ENCODE data around the gene RNF150.
"Not testable (repeated sequence)": the region's sequence is repeated elsewhere in the genome, so short reads cannot be mapped to it uniquely, and the experiment has no call there.

The RNF150 gene

GRCh38 chr4:140839888-140840790, 293.1 kb downstream of the RNF150 start:
- in situ Hi-C loops (cut with HindIII; ENCODE audit: low sequenced_read_pairs) = no loop called here

DNA sequence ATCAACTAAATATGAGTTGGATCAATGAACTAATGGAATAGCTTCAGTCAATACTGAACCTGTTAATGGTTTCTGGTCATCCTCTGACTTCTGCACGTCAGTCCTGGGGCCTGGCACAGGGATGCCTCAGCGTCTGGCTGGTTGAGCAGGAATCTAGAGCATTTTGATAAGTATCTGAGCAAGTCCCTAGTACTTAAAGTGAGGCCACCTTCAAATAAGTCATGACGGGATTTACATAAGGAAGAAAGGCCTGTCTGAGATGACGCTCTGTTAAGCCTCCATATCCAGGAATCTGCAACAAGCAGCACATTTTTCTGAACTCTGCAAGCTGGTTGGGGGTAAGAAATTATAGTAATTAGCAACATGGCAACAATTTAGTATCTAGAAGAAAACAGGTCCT, 293.9 kb downstream of the RNF150 start:
- in situ Hi-C loops (cut with HindIII; ENCODE audit: low sequenced_read_pairs) = no loop called here

DNA sequence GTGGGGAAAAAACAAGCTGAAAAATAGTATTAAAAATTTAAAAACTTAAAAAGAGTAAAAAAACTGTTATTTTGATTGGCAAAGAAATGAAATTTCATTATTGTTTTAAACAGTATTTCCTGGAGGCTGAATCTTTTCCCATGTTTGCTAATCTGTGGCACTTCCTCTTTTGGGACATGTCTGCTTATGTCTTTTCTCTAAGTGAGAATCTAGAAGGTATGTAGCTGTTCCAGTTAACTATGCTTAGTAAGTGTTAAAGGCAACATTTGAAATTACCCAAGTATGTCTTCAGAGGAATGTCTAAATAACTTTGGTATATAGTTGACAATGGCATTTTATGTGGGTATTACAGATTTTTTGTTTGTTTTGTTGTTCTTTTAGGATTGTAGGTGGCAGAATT, 295.5 kb downstream of the RNF150 start:
- in situ Hi-C loops (cut with HindIII; ENCODE audit: low sequenced_read_pairs) = no loop called here

DNA sequence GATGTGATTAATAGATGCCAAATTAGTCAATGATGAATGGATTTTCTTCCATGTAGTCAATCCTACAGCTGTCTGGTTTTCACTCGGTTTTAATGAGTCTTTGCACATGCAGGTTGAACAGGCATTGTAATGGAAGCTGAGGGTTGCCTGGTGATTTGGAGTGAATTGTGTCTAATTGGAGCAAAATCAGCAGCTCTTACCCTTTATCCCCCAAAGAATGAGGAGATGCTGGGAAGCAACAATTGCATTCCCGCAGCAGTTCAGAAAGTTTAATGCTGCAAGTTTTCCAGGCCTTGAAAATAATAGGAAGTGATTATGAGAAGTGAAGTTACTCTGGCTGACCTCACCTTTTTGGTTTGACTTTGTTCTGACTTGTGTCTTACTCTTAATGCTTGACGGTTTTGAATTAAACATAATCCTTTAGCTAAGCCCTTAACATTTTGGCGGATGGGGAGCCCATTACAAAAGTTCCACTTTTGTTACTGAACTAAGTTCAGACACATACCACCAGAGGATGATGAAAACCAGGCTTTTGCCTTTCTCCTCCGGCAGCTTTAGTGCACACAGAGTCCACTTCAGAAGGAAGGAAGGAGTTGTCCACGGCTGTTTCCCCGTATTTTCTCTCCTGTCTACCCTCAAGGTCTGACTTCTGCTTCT, 298.3 kb downstream of the RNF150 start:
- in situ Hi-C loops (cut with HindIII; ENCODE audit: low sequenced_read_pairs) = no loop called here

- in situ Hi-C loops (cut with HindIII; ENCODE audit: low sequenced_read_pairs) = no loop called here
Observed at GRCh38 chr4:140833280-140833679, 300.0 kb downstream of the RNF150 start.

- in situ Hi-C loops (cut with HindIII; ENCODE audit: low sequenced_read_pairs) = no loop called here
Observed at GRCh38 chr4:140829825-140830224, 303.4 kb downstream of the RNF150 start.

GRCh38 chr4:140826701-140827027, 306.6 kb downstream of the RNF150 start:
- in situ Hi-C loops (cut with HindIII; ENCODE audit: low sequenced_read_pairs) = no loop called here

- in situ Hi-C loops (cut with HindIII; ENCODE audit: low sequenced_read_pairs) = not testable (repeated sequence)
Observed at GRCh38 chr4:140820520-140820919, 312.7 kb downstream of the RNF150 start.

DNA sequence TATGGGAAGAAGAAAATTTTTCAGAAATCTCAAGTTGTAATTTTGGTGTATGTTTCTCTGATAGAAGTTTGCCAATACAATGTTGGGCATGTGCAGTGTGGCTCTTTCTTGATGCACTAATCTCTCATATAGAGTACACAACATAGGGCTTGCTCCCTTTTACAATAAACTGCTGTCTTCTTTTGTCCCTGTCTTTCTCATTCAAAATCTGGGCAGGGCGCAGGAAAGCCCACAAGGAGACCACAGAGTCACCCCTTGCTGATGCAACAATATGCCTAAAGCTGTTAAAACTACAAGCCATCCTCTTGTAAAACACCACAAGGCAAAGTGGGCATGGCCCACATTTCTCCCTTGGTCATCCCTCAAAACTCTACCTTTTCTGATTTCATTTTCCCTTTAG, 313.7 kb downstream of the RNF150 start:
- in situ Hi-C loops (cut with HindIII; ENCODE audit: low sequenced_read_pairs) = no loop called here

DNA sequence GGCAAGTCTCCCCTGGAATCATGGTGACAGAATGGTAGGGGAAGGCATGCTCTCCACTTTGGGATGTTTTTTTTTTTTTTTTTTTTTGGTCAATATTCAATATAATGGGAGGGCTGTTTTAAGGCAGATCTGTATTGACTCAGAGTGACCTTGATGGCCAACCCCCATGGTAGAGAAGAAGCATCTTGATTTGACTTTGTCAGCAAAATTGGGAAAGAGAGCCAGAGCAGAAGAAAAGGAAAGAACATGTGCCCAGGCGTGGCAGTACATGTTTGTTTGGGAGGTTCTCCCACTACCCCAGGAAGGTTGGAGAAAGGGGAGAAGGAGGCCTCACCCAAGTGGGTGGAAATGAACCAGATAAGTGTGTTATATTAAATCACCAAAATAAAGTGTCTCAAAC, 314.8 kb downstream of the RNF150 start:
- in situ Hi-C loops (cut with HindIII; ENCODE audit: low sequenced_read_pairs) = no loop called here

- in situ Hi-C loops (cut with HindIII; ENCODE audit: low sequenced_read_pairs) = no loop called here
Observed at GRCh38 chr4:140816806-140817510, 316.3 kb downstream of the RNF150 start.

DNA sequence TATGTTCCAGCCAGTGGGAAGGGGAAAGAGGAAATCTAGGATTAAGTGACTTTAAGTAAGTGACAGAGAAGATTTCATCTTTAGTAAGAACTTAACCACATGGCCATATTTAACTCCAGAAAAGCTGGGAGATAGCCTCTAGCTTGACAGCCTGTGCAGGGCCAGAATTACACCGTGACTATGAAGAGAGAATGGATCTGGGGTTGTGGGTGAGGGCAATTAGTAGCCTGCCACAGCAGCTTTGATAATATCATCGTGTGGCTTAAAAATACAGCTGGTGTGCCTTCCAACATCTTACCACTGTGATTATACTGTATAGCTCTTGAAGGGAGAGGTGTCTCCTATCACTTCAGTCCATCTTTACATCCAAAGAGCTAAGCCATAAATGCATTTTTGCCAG, 319.5 kb downstream of the RNF150 start:
- in situ Hi-C loops (cut with HindIII; ENCODE audit: low sequenced_read_pairs) = no loop called here

GRCh38 chr4:140812916-140813315, 320.4 kb downstream of the RNF150 start:
- in situ Hi-C loops (cut with HindIII; ENCODE audit: low sequenced_read_pairs) = no loop called here

- in situ Hi-C loops (cut with HindIII; ENCODE audit: low sequenced_read_pairs) = no loop called here
Observed at GRCh38 chr4:140811429-140811828, 321.8 kb downstream of the RNF150 start.

- in situ Hi-C loops (cut with HindIII; ENCODE audit: low sequenced_read_pairs) = not testable (repeated sequence)
Observed at GRCh38 chr4:140810591-140811169, 322.6 kb downstream of the RNF150 start.

Data from endothelial cell of hepatic sinusoid (primary cell).